HG02943 (cell line): ENCODE results near the gene PTPN14.
"Not testable (repeated sequence)": the region's sequence is repeated elsewhere in the genome, so short reads cannot be mapped to it uniquely, and the experiment has no call there.

Experiments
- ATAC-seq: cut with Tn5 transposase; IDR thresholded peaks from one replicate; pipeline ENCODE4 v1.9.1; 2021; ENCODE audit warnings: mild to moderate bottlenecking, low read depth, moderate library complexity; ENCODE audit not compliant: unreplicated experiment

Gene PTPN14

GRCh38 chr1:214514032-214514818, 37.2 kb downstream of the PTPN14 start:
- ATAC-seq, result no peak

GRCh38 chr1:214513394-214513793, 38.0 kb downstream of the PTPN14 start:
- ATAC-seq, result no peak

GRCh38 chr1:214511639-214511998, 39.8 kb downstream of the PTPN14 start:
- ATAC-seq, result no peak

- no peak for ATAC-seq
Measured at GRCh38 chr1:214510914-214511638, 40.3 kb downstream of the PTPN14 start.

GRCh38 chr1:214510477-214510876, 40.9 kb downstream of the PTPN14 start:
- no peak for ATAC-seq

- ATAC-seq, result not testable (repeated sequence)
Measured at GRCh38 chr1:214509622-214510021, 41.8 kb downstream of the PTPN14 start.

GRCh38 chr1:214506972-214507431, 44.4 kb downstream of the PTPN14 start:
- ATAC-seq, result peak; percentile 79

- no peak for ATAC-seq
Measured at GRCh38 chr1:214505134-214505533, 46.3 kb downstream of the PTPN14 start.

- ATAC-seq, result no peak
Measured at GRCh38 chr1:214504330-214504729, 47.1 kb downstream of the PTPN14 start.

GRCh38 chr1:214503553-214503952, 47.8 kb downstream of the PTPN14 start:
- ATAC-seq, result no peak

- no peak for ATAC-seq
Measured at GRCh38 chr1:214500340-214501055, 50.9 kb downstream of the PTPN14 start.

- ATAC-seq, result no peak
Measured at GRCh38 chr1:214499732-214500131, 51.7 kb downstream of the PTPN14 start.

GRCh38 chr1:214498021-214498420, 53.4 kb downstream of the PTPN14 start:
- no peak for ATAC-seq

- no peak for ATAC-seq
Measured at GRCh38 chr1:214496126-214496525, 55.3 kb downstream of the PTPN14 start.

- ATAC-seq, result no peak
Measured at GRCh38 chr1:214494706-214495105, 56.7 kb downstream of the PTPN14 start.

- not testable (repeated sequence) for ATAC-seq
Measured at GRCh38 chr1:214494179-214494578, 57.2 kb downstream of the PTPN14 start.

GRCh38 chr1:214493126-214493796, 58.1 kb downstream of the PTPN14 start:
- no peak for ATAC-seq

- ATAC-seq, result no peak
Measured at GRCh38 chr1:214492401-214493075, 58.9 kb downstream of the PTPN14 start.

- ATAC-seq, result no peak
Measured at GRCh38 chr1:214491468-214492146, 59.8 kb downstream of the PTPN14 start.

- ATAC-seq, result no peak
Measured at GRCh38 chr1:214485151-214485550, 66.3 kb downstream of the PTPN14 start.
